Activated CD4-positive, alpha-beta T cell treated with anti-CD3 and anti-CD28 coated beads for 48 hours (primary cell): ENCODE measurements around the gene POLA1.

Source experiments
- DNase-seq: peaks from one replicate; pipeline ENCODE4 v3.0.0-alpha.2; 2020

POLA1 gene

GRCh38 chrX:25011589-25012432 lies 318.1 kb downstream of the POLA1 start:
- DNase-seq: no peak

DNA sequence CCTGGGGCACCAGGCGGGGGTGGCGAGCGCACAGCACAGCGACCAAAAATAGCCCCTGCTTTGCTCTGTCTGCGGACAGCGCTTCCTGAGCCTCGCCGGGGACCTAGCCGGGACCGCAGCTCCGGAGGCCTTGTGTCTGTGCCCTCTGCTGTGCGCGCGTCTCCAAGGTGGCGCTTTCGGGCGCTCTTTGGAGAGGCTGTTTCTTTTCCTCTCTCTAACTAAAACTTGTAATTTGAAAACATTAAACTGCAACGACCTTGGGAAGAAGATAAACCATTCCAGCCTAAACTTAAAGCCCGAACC lies 318.7 kb downstream of the POLA1 start:
- DNase-seq: no peak

- DNase-seq: no peak
These were observed 319.3 kb downstream of the POLA1 start for GRCh38 chrX:25012793-25013631.

GRCh38 chrX:25013632-25014365 lies 320.1 kb downstream of the POLA1 start:
- no peak for DNase-seq

- no peak for DNase-seq
These were observed 320.7 kb downstream of the POLA1 start for GRCh38 chrX:25014366-25014838.

DNA sequence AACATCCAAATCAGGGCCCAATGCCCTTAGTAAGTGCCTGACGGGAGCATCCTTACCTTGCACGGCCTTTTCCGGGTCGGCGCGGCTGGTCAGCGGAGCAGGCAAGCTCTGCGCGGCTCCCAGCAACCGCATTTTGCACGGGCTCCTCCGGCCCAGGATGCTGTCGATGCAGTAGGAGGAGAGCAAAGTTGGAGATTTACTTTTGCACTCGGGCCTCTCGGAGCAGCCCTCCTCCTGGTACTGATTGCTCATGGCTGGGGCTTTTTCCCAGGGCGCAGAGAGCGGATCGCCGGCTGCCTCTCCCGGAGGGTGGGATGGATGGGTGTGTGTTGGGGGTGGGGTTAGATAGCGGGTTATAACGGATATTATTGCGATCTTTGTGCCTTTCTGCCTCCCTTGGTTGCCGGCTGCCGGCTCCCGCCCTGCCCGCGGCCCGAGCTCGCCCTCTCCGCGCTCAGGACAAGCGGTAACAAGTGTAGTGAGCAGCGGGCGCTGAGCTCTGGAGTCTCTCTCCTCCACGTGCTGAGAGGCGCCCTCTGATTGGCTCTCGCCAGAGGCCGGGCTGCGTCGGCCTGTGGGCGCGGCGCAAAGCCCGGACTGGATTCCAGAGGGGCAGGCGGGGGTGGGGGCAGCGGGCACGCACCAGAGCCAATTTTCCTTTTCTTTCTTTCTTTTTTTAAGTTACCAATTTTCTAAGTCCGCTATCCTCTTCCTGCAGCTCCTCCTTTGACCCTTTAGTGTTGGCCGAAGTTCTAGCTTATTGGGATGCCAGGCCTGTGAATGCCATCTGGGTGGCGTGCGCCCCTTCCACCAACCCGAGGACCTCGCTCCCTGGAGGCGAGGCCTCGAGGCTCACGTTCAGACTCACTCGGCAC lies 322.0 kb downstream of the POLA1 start, which contains the start of gene ARX:
Gene ARX (minus strand): TSS at position 480 of the 875 bp plus-strand sequence. CDS start 228 bp downstream, at position 252.
- DNase-seq: peak; percentile 56

- no peak for DNase-seq
These were observed 322.6 kb downstream of the POLA1 start for GRCh38 chrX:25016361-25016671.

DNA sequence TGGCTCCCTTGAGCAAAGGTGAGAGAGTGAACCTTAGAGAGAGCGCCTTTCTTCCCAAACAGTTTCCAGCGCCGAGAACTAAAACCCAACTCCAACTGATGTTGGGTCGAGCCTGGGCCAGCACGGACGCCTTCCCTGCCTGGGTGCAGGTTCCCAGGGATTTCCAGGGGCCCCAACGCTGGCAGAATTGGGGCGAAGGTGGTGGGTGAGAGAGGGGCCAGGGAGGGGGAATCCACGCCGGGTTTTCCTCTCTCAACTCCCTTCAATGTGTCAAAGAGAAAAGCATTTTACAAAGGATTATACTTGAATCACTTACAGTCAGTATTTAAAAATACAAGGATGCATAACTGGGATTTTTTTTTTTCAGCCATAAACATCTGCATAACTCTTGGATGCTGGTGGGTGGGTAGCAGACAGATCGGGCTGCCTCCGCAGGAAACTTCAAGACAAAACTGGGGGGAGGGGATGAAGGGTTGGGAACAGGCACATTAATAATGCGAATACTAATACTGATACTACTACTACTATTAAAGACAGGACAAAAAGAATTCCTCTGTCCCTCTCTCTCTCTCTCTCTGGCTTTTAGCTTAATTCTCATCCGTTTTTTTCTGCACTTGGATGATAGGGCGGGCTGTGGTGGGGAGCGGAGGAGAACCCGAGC lies 323.4 kb downstream of the POLA1 start:
- no peak for DNase-seq

DNA sequence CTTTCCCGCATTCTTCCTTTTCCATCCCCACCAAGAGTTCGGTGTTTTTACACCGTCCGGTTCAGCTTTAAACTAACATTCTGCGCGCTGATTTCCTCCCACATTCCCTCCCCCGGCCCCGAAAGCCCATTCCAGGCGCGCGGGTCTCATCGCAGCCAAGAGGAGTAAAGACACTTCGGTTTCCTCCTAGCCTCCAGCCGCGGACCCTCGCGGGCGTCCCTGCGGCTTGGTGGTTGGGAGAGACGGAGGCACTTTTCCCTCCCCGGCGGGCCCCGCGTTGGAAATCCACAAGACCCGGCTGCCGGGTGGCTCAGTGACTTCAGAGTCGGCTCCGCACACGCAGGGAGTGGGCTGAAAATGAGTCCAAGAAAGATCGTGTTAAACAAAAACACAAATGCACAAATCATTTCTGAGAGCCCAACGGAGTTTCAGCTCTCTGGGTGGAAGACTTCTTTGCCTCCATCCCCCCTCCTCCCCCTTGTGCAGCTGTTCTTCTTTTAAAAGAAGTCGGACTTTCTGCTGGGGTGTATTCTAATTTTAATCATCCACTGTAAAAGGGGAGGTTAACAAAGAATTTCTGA lies 324.0 kb downstream of the POLA1 start:
- no peak for DNase-seq

DNA sequence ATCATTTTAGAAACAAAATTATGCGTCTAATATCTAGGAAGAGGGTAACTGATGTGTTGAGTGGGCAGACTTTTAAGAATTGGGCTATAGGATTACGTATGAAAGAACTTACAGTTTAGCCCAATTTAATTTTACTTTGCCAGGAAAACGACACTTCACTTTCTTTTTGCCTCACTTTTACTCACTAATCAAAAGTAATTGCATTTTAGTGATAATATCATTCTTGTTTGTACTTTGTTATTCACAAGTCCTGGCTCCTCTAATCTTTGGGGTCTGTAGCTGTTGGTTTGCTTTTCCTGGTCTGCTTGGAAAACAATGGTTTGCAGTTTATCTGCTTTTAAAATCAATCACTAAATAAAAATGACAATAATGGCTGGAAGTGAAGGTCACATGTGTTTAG lies 325.0 kb downstream of the POLA1 start:
- DNase-seq: no peak

- no peak for DNase-seq
These were observed 326.1 kb downstream of the POLA1 start for GRCh38 chrX:25019707-25020390.

DNA sequence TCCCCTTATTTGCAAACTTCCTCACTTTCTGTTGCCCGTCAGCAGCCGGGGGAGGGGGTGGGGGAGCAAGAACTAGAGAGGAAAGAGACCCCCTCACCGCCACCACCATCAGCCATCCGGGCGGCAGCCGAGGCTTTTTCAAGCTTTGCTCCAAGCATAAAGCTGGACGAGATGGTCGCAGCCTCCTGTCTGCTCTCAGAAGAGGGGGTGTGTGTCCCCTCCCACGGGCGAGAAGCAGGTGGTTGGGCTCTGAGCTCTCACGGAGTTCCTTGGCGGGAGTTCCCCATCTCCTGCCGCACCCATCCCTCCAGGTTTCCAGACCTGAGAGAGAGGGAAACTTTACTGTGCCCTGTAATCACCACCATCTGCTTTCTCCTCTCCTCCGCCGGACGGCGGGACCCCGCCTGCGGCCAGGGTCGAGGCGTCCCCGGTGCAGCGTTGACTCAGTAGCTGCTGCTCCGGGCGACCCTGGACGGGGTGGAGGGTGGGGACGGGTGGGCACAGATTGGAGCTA lies 326.7 kb downstream of the POLA1 start:
- DNase-seq: no peak

DNA sequence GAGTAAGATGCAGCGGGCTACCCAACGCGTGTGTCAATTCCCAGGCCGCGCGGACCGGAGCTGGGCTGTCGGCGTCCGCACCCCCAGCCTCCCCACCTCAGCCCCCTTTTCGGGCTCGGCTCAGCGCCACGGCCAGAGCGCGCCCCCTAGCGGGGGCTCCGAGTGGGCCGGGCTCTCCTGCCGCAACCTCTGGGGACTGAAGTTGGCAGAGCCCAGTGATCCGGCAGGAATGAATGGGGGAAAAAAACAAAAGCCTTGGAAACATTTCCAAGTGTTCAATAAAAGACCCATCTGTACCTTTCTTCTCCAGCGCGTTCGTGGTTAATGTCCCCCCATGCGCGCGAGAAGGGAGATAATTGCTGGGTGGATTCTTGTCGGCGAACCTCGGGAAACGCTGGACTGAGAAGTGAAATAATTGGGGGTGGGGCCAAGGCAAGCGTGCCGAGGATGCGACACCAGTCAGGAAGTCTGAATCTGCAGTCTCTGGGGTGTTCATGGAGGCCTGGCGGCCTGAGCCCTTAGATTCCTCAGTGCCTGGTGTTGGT lies 327.3 kb downstream of the POLA1 start:
- no peak for DNase-seq

DNA sequence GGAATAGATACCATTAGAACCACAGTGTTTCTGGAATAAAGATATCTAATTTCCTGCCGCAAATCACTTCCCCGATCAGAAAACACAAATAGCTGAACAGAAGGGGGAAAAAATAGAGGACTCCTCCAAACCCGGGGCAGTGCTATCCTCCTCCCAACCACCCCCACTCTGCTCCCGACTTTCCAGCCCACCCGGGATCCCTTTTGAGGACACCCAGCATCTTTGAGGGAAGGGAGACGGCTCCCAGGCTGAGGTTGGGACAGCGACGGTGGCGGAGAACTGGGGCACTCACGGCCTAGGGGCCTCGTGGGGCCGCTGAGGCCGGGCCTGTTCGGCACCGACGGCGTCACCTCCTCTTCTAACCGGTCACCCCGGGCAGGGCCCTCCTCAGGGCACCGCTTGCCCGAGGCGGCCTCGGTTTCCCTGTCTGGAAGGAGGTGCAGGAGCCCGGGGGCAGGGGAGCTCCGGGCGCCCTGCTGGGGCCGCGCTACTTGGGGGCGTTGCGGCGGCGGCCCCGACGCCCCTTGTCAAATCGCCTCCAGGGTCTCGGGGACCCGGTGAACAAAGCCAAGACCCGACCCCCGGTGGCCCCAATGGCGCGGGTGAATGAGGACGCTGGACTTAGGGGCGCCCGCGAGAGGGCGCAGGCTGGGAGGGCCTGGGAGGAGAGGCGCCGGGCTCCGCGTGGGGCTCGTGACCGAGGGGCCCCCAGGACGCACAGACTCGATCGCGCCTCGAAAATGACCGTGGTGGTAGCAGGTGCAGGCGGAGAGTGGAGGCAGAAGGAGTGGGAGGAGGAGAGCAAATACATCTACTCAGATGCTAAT lies 329.0 kb downstream of the POLA1 start:
- no peak for DNase-seq

- DNase-seq: no peak
These were observed 330.2 kb downstream of the POLA1 start for GRCh38 chrX:25023908-25024307.

DNA sequence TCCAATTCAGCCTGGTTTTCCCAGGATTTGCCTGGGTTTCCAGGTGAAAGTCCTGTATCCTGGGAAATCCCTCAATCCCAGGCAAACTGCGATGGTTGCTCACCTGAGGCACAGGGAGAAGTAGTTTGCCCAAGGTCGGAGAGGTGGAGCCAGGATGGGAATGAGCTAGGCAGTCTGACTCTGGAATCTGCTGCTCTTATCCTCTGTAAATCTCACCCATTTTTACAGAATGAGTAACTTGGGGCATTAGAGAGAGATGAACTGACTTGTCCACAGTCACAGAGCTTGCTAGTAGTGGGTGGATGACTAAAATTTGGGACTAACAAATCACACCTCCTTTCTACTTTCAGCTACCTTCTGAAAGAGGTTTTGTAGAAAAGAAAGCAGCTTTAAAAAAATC lies 331.9 kb downstream of the POLA1 start:
- DNase-seq: no peak

DNA sequence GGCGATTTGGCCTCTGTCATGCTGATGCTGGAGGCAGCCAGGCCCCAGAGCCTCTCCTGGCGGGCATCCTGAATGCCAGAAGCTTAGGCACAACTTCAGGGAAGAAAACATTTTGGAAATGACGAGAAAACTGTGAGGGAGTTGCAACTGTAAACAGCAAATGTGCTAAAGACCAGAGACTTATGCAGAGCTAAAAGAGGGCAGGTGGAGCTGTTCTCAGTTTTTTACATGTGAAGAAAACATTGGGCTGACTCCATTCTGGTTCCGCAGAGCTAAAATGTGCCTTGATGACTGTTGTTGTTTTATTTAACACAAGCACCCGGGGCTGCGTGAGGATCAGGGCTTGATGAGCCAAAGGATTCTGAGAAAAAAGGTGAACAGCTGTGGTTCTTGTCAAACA lies 332.9 kb downstream of the POLA1 start:
- no peak for DNase-seq

- DNase-seq: no peak
These were observed 335.0 kb downstream of the POLA1 start for GRCh38 chrX:25028726-25029125.

DNA sequence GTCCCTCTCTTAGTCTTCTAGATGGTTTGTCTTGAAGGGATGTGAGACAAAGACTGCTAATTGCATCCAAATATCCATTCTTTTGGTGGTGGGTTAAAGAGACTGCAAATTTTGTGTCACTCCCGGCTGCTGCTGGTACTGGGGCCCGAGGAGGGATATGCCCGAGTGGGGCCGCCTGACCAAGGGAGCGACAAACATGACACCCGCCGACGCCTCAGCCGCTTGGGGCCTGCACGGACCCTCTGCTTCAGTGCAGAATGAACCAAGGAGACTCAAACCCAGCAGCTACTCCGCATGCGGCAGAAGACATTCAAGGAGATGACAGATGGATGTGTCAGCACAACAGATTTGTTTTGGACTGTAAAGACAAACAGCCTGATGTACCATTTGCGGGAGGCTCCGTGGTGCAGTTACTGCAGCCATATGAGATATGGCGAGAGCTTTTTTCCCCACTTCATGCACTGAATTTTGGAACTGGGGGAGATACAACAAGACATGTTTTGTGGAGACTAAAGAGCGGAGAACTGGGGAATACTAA lies 335.6 kb downstream of the POLA1 start:
- no peak for DNase-seq
